Osteocyte (in vitro differentiated cells): ENCODE data around the gene C1QTNF4. TPM values are rescaled to one million over a fixed set of nuclear protein-coding genes. Genes with fewer than 3 reads are reported as not detected.

Experiments used
- DNase-seq: peaks from one replicate; pipeline ENCODE4 v3.0.0; 2021; ENCODE audit warnings: mixed read lengths; ENCODE audit not compliant: unreplicated experiment; ENCODE audit errors: extremely low spot score
- H3K27ac Mint-ChIP-seq: one replicate; pipeline ENCODE4 v1.8.0; 2021; ENCODE audit warnings: mild to moderate bottlenecking, mixed read lengths; ENCODE audit not compliant: unreplicated experiment
- H3K27me3 Mint-ChIP-seq: one replicate; pipeline ENCODE4 v1.8.0; 2021; ENCODE audit warnings: mixed read lengths; ENCODE audit not compliant: unreplicated experiment
- H3K36me3 Mint-ChIP-seq: one replicate; pipeline ENCODE4 v1.8.0; 2021; ENCODE audit warnings: mixed read lengths; ENCODE audit not compliant: unreplicated experiment
- H3K4me1 Mint-ChIP-seq: one replicate; pipeline ENCODE4 v1.8.0; 2021; ENCODE audit warnings: mixed read lengths; ENCODE audit not compliant: unreplicated experiment
- H3K4me3 Mint-ChIP-seq: one replicate; pipeline ENCODE4 v1.8.0; 2021; ENCODE audit warnings: mild to moderate bottlenecking, moderate library complexity, mixed read lengths; ENCODE audit not compliant: unreplicated experiment
- H3K9me3 Mint-ChIP-seq: one replicate; pipeline ENCODE4 v1.8.0; 2021; ENCODE audit warnings: mixed read lengths; ENCODE audit not compliant: unreplicated experiment
- CTCF ChIP-seq: fragments of 200-600 bp; sonication (generic); IDR thresholded peaks from 2 replicates; pipeline ENCODE4 v1.5.0; 2021; ENCODE audit warnings: antibody characterized with exemption, mild to moderate bottlenecking, moderate library complexity
- total RNA-seq: library from RNA; stranded (reverse); gene quantifications from 2 replicates; pipeline ENCODE4 v1.2.1, GENCODE V29; 2021

The C1QTNF4 gene
- total RNA-seq, 1 donor from 2014 or later = 0.51 TPM

DNA sequence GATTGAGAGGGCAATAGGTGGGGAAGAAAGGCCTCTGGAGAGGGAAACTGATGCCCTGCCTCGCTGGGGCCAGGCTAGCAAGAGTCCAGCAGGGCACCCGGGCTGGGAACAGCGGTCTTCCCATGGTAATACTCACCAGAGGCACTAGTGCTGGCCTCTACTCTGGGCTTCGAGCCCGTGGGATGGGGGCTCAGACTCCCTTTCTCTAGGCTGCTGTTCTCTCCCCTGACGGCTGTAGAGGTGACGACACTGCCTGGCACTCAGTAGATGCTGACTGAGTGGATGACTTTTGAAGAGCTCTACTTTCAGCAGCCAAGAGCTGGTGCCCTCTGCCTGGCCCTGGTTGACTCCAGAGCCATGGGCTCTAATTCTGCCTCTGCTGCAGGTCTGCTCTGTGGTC, 818 bp upstream of the C1QTNF4 start:
- H3K27ac Mint-ChIP-seq = no peak overlapping the region

GRCh38 chr11:47593492-47593933, 698 bp downstream of the C1QTNF4 start:
- H3K4me1 Mint-ChIP-seq = peaks cover 9% of the 10 kb centered on the region
- H3K27me3 Mint-ChIP-seq = peaks cover 26% of the 10 kb centered on the region
- TF ChIP-seq CTCF = no peak
- no peaks in the 10 kb centered on the region for H3K36me3 Mint-ChIP-seq
- no peak for DNase-seq
- no peak overlapping the region for H3K27ac Mint-ChIP-seq
- no peaks in the 10 kb centered on the region for H3K9me3 Mint-ChIP-seq
- peak overlapping the region; percentile 56 for H3K4me3 Mint-ChIP-seq

More for the DNA sequence above, 818 bp upstream of the C1QTNF4 start:
- Mint-ChIP-seq H3K9me3 (no peaks in the 10 kb centered on the region), H3K4me1 (peaks cover 13% of the 10 kb centered on the region), H3K4me3 (peak overlapping the region; percentile 48), H3K27me3 (peaks cover 26% of the 10 kb centered on the region), H3K36me3 (no peaks in the 10 kb centered on the region)
- TF ChIP-seq CTCF = no peak
- no peak for DNase-seq

DNA sequence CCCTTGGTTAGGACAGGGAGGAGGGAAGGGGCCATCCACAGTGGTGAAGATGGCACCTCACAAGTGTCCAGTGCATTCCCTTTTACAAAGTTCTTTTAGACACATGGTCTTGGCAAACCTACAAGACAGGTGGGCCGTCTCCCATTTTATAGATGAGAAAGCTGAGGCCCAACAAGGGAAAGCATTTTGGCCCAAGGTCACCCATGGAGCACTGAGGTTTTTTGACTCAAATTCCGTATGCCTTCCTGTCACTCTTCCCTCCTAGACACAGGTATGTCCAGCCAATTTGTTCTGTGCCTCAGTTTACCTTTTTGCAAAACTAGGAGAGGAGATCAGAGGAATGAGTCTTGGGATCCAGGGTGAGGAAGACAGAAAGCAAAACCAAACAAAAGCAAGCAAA, 1.2 kb downstream of the C1QTNF4 start:
- peaks cover 9% of the 10 kb centered on the region for H3K4me1 Mint-ChIP-seq
- H3K4me3 Mint-ChIP-seq = no peak overlapping the region
- H3K9me3 Mint-ChIP-seq = no peaks in the 10 kb centered on the region
- DNase-seq = no peak
- no peaks in the 10 kb centered on the region for H3K36me3 Mint-ChIP-seq
- no peak overlapping the region for H3K27ac Mint-ChIP-seq
- H3K27me3 Mint-ChIP-seq = peaks cover 26% of the 10 kb centered on the region
- no peak for TF ChIP-seq CTCF

DNA sequence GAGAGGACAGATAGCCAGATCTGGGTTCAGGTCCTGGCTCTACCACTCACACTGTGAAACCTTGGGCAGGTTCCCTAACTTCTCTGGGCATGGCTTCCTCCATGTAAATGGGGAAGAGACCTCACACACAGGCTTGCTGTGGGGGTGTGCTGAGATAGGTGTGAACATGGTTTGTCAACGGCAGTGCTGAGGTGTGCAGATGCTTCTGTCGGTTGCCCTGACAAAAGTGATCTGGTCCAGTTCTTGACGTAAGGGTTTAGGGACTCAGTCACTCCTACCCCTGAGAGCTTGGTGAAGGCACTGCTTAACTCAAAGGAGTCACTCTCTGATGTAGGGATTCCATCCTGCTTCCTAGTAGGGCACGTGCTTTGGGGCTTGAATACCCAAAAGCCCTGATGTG, 2.0 kb downstream of the C1QTNF4 start:
- Mint-ChIP-seq H3K4me1 (peaks cover 9% of the 10 kb centered on the region), H3K27me3 (peaks cover 26% of the 10 kb centered on the region), H3K9me3 (no peaks in the 10 kb centered on the region), H3K27ac (no peak overlapping the region), H3K4me3 (no peak overlapping the region), H3K36me3 (no peaks in the 10 kb centered on the region)
- TF ChIP-seq CTCF = no peak
- no peak for DNase-seq

DNA sequence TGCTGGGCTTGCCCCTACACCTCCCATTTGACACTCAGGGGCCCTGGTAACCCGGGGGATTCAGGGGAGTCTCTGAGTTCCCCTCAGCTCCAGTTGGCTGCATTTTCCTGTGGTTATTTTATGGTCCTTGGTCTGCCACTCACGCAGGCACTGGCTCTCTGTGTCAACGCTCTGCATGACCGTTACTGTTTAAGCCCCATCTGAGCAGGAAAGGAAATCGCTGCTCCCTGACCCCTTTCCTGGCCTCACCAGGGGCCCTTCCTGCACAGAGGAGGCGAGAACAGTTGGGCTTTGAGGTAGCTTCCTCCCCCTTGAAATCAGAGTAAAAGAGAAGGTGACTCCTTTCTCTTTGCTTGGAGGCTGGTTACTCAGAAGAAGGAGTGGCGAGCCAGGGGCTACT, 2.4 kb downstream of the C1QTNF4 start:
- peaks cover 9% of the 10 kb centered on the region for H3K4me1 Mint-ChIP-seq

More for the DNA sequence above, 2.4 kb downstream of the C1QTNF4 start:
- Mint-ChIP-seq H3K36me3 (no peaks in the 10 kb centered on the region), H3K27me3 (peaks cover 26% of the 10 kb centered on the region), H3K9me3 (no peaks in the 10 kb centered on the region), H3K4me3 (no peak overlapping the region), H3K27ac (no peak overlapping the region)
- DNase-seq = no peak
- no peak for TF ChIP-seq CTCF
